ENCODE results near the gene SNAI3.

DNA sequence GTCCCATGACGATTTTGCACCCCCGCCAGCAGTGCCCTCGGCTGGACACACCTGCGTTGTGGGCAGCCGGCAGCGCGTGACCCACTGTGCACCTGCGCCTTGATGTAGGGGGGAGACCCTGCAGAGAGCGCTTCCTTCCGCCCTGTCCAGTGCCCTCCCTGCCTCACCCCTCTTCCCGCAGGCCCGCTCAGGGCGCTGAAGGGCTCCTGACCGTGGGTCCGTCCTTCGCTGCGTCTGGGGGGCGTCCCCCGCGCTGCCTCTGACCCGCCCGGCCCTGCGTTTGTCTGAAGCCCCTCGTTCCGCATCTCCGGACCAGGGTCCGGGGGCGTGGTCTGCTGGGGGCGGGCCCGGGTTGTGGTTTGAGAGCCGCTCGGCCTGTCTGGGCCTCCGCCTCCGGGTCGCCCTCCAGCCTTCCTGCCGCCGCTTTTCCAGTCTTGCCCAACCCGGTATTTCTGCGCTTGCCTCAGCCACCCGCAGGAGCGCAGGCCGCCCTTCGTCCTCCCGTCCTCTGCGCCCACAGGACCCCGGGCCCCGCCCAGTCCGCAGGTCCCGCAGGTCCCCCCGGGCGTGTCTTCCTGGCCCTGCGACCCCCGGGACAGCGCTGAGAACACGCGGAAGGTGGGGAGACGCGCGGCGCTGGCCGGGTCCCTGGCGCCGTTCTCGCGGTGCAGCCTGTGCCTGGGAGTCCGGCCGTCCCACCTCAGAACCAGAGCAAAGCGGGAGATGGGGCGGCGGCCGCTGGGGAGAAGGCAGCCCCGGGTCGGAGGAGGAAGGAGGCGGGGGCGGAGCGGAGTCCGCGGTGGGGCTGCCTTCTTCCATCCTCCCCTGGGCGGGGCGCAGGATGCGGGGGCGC is 51.9 kb downstream of the SNAI3 start:
- TF ChIP-seq POLR2A (IDR thresholded peaks at IDR 0.05) = no peak
- TF ChIP-seq, protein P1, sequence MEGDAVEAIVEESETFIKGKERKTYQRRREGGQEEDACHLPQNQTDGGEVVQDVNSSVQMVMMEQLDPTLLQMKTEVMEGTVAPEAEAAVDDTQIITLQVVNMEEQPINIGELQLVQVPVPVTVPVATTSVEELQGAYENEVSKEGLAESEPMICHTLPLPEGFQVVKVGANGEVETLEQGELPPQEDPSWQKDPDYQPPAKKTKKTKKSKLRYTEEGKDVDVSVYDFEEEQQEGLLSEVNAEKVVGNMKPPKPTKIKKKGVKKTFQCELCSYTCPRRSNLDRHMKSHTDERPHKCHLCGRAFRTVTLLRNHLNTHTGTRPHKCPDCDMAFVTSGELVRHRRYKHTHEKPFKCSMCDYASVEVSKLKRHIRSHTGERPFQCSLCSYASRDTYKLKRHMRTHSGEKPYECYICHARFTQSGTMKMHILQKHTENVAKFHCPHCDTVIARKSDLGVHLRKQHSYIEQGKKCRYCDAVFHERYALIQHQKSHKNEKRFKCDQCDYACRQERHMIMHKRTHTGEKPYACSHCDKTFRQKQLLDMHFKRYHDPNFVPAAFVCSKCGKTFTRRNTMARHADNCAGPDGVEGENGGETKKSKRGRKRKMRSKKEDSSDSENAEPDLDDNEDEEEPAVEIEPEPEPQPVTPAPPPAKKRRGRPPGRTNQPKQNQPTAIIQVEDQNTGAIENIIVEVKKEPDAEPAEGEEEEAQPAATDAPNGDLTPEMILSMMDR (IDR thresholded peaks at IDR 0.05) = no peak

Measured in thyroid gland (tissue), 4 donors.